K562 (cell line): ENCODE results near the gene TDRD10. TPM values are rescaled to one million over a fixed set of nuclear protein-coding genes. Genes with fewer than 3 reads are reported as not detected.

Experiments used
- ATAC-seq: fragments of 200-7000 bp; cut with Tn5 transposase; 3 replicates; pipeline ENCODE4 v1.9.1; 2020; ENCODE audit warnings: moderate library complexity
- BruUV-seq: library from RNA; stranded (reverse); fragments of 400-500 nt; replicated peaks from 2 replicates; lab custom pipeline; 2021; lab: Mats Ljungman, UMichigan
- CTCF ChIA-PET: fragments of 300-600 bp; formaldehyde crosslinking; extraction: SDS; loops from one replicate; lab custom pipeline; 2021; ENCODE audit warnings: low intra/inter-chr PET ratio; lab: Yijun Ruan, JAX
- POLR2A ChIA-PET: fragments of 300-600, 350-650 bp; sonication (Branson Sonifier 250); formaldehyde crosslinking; extraction: SDS; loops from one replicate; lab custom pipeline; 2021; ENCODE audit warnings: antibody characterized with exemption, inconsistent platforms; lab: Yijun Ruan, JAX
- DNase-seq, 4 experiments: peaks; one replicate each; pipeline versions ENCODE4 v3.0.0 to v3.0.0-alpha.2; 2011 to 2018; ENCODE audit warnings: low spot score in 3 of 4, mixed read lengths in 3 of 4; ENCODE audit errors: extremely low read depth in 1 of 4
- FAIRE-seq: peaks from 2 replicates; lab custom pipeline; 2011; peaks lifted over from hg19 to GRCh38; lab: Jason Lieb, UNC
- H2AFZ ChIP-seq: 2 replicates; pipeline ENCODE4 v1.6.0; 2011; ENCODE audit warnings: low read depth, low read length, control low read depth, inconsistent platforms
- H3K27ac ChIP-seq: fragments of 200-600 bp; 3 replicates; pipeline ENCODE4 v1.8.0; 2011; ENCODE audit warnings: low read depth, mild to moderate bottlenecking, control low read depth, inconsistent platforms, low read length, moderate library complexity, mixed read lengths; ENCODE audit errors: extremely low read depth
- H3K27me3 ChIP-seq, 2 experiments: fragments of 300-600 bp in 1 of 2; 2 replicates in 1 of 2; 3 replicates in 1 of 2; pipeline versions ENCODE4 v1.6.0 to v1.8.0; 2011; ENCODE audit warnings: inconsistent platforms in 2 of 2, low read length in 2 of 2, mild to moderate bottlenecking in 1 of 2, mixed read lengths in 1 of 2, moderate library complexity in 1 of 2; ENCODE audit not compliant: control insufficient read depth in 2 of 2, insufficient read depth in 2 of 2
- H3K36me3 ChIP-seq: fragments of 300-600 bp; 3 replicates; pipeline ENCODE4 v1.8.0; 2011; ENCODE audit warnings: mild to moderate bottlenecking, low read length, inconsistent platforms; ENCODE audit not compliant: control insufficient read depth, insufficient read depth
- H3K4me1 ChIP-seq, 2 experiments: fragments of 200-600 bp in 1 of 2; replicated peaks in 1 of 2; 2 replicates in 1 of 2; 3 replicates in 1 of 2; pipeline versions ENCODE4 v1.5.1 to v1.8.0; 2011; ENCODE audit warnings: inconsistent platforms in 2 of 2, low read length in 2 of 2, mild to moderate bottlenecking in 1 of 2, mixed read lengths in 1 of 2, moderate library complexity in 1 of 2; ENCODE audit not compliant: control insufficient read depth in 2 of 2, insufficient read depth in 2 of 2
- H3K4me2 ChIP-seq: 2 replicates; pipeline ENCODE4 v1.6.1; 2011; ENCODE audit warnings: low read length, control low read depth, inconsistent platforms, mixed read lengths; ENCODE audit not compliant: insufficient read depth
- H3K4me3 ChIP-seq: fragments of 200-600 bp; sonication (generic), shearing (Covaris generic); 2 replicates; pipeline ENCODE4 v1.5.1; 2016; ENCODE audit warnings: control low read depth, inconsistent platforms
- H3K79me2 ChIP-seq: fragments of 200-600 bp; 3 replicates; pipeline ENCODE4 v1.8.0; 2011; ENCODE audit warnings: low read length, inconsistent platforms; ENCODE audit not compliant: control insufficient read depth, insufficient read depth
- H3K9ac ChIP-seq, 2 experiments: 2 replicates each; pipeline versions ENCODE4 v1.6.0 to v1.6.1; 2011; ENCODE audit warnings: low read depth in 2 of 2, low read length in 2 of 2, control low read depth in 1 of 2, inconsistent platforms in 1 of 2, mild to moderate bottlenecking in 1 of 2, mixed read lengths in 1 of 2; ENCODE audit not compliant: insufficient read depth in 1 of 2
- H3K9me1 ChIP-seq: one replicate; pipeline ENCODE4 v1.6.0; 2011; ENCODE audit warnings: inconsistent platforms, mild to moderate bottlenecking, low read length, moderate library complexity; ENCODE audit not compliant: control insufficient read depth, insufficient read depth
- H3K9me3 ChIP-seq: replicated peaks from 2 replicates; pipeline ENCODE4 v1.5.1; 2011; ENCODE audit warnings: low read depth, low read length, inconsistent platforms; ENCODE audit not compliant: control insufficient read depth, insufficient read depth
- H4K20me1 ChIP-seq: replicated peaks from 2 replicates; pipeline ENCODE4 v1.6.1; 2011; ENCODE audit warnings: low read length, inconsistent platforms, mixed read lengths; ENCODE audit not compliant: control insufficient read depth, insufficient read depth
- ESRRA ChIP-seq: fragments of 450-650 bp; IDR thresholded peaks from 2 replicates; pipeline ENCODE4 v1.6.1; 2014; ENCODE audit warnings: low read depth, mild to moderate bottlenecking, moderate library complexity, borderline replicate concordance
- GABPB1 ChIP-seq: sonication (generic); formaldehyde crosslinking; IDR thresholded peaks from 2 replicates; pipeline ENCODE4 v1.8.0; 2022; ENCODE audit warnings: mild to moderate bottlenecking, missing genetic modification reagents
- KAT8 ChIP-seq: fragments of 450-650 bp; IDR thresholded peaks from 2 replicates; pipeline ENCODE4 v1.6.1; 2016; ENCODE audit warnings: low read depth, mild to moderate bottlenecking
- KLF6 ChIP-seq: fragments of 250-450 bp; sonication (Bioruptor Pico); IDR thresholded peaks from 2 replicates; pipeline ENCODE4 v1.4.0; 2020; ENCODE audit warnings: mild to moderate bottlenecking, moderate library complexity, borderline replicate concordance
- NR2C1 ChIP-seq, 2 experiments: fragments of 450-650 bp; IDR thresholded peaks; 2 replicates each; pipeline ENCODE4 v1.6.1; 2017; ENCODE audit warnings: mild to moderate bottlenecking in 2 of 2, antibody characterized with exemption in 1 of 2, inconsistent platforms in 1 of 2, missing compliant biosample characterization in 1 of 2, missing genetic modification characterization in 1 of 2
- NR2C2 ChIP-seq, 2 experiments: fragments of 200-800 bp in 1 of 2; sonication (Bioruptor generic) in 1 of 2; sonication (generic) in 1 of 2; formaldehyde crosslinking in 1 of 2; IDR thresholded peaks; 2 replicates each; pipeline versions ENCODE4 v1.6.1 to v1.8.0; 2016 to 2022; ENCODE audit warnings: mild to moderate bottlenecking in 1 of 2, missing compliant biosample characterization in 1 of 2, missing genetic modification characterization in 1 of 2, missing genetic modification reagents in 1 of 2
- NR2F6 ChIP-seq: fragments of 450-650 bp; formaldehyde crosslinking; IDR thresholded peaks from 2 replicates; pipeline ENCODE4 v1.4.0; 2020; ENCODE audit warnings: mild to moderate bottlenecking
- PHB ChIP-seq: fragments of 250-450 bp; sonication (Bioruptor Pico); IDR thresholded peaks from 2 replicates; pipeline ENCODE4 v1.5.0; 2021
- PTBP1 ChIP-seq: fragments of 200-400 bp; formaldehyde crosslinking; IDR thresholded peaks from 2 replicates; pipeline ENCODE4 v1.6.1; 2017; ENCODE audit warnings: low read depth, low read length
- SETDB1 ChIP-seq: IDR thresholded peaks from one replicate; pipeline ENCODE4 v1.6.1; 2012; ENCODE audit warnings: low read length, control low read depth, inconsistent platforms
- SNRNP70 ChIP-seq: fragments of 200-400 bp; formaldehyde crosslinking; optimal IDR thresholded peaks from 2 replicates; pipeline ENCODE3; 2017; ENCODE audit warnings: low read depth, low read length
- SOX6 ChIP-seq: fragments of 450-650 bp; IDR thresholded peaks from 2 replicates; pipeline ENCODE4 v1.6.1; 2014; ENCODE audit warnings: mild to moderate bottlenecking
- ZNF57 ChIP-seq: fragments of 450-650 bp; formaldehyde crosslinking; IDR thresholded peaks from 2 replicates; pipeline ENCODE4 v1.4.0; 2020; ENCODE audit warnings: mild to moderate bottlenecking, moderate library complexity
- WGBS: fragments of 100-300 bp; shearing (Covaris generic); methylation state at CpG from one replicate; pipeline ENCODE4 v1.1.6; 2016; ENCODE audit warnings: low coverage, mixed read lengths; ENCODE audit not compliant: insufficient coverage; ENCODE audit errors: missing lambda C conversion rate; 5-methylcytosine and 5-hydroxymethylcytosine counted together
- in situ Hi-C: fragments of 300-500 bp; cut with MboI; formaldehyde crosslinking; loops from 4 replicates; pipeline ENCODE4 v1.15.0; 2018; ENCODE audit warnings: inconsistent platforms, mixed read lengths
- intact Hi-C: fragments of 100-400 bp; cut with micrococcal nuclease; formaldehyde crosslinking; loops from 2 replicates; pipeline ENCODE4 v1.14.2; 2022
- polyA plus RNA-seq, 8 experiments: library from polyadenylated mRNA; depleted of rRNA in 4 of 8; stranded (reverse) in 5 of 8; unstranded in 3 of 8; fragments of >200 nt; fragmentation: Nextera tagmentation in 2 of 8; fragmentation: Illumina TruSeq in 1 of 8; extraction: Ambion mirVana in 2 of 8; extraction: Trizol in 1 of 8; gene quantifications; 2 replicates each; pipeline versions ENCODE4 v1.2.1 to v1.2.3, GENCODE V29; 2011 to 2014; ENCODE audit warnings: inconsistent platforms in 1 of 8, missing spikeins in 1 of 8
- total RNA-seq, 7 experiments: library from RNA; depleted of rRNA in 6 of 7; stranded (reverse); fragments of >200 nt in 6 of 7; fragmentation: Illumina TruSeq in 2 of 7; extraction: Trizol in 2 of 7; gene quantifications; 2 replicates each; pipeline versions ENCODE4 v1.2.1 to v1.2.3, GENCODE V29; 2011 to 2021; ENCODE audit warnings: low replicate concordance in 1 of 7
- TF ChIP-seq, protein P1 (sequence below): sonication (generic); formaldehyde crosslinking; IDR thresholded peaks from 2 replicates; pipeline ENCODE4 v1.8.0; 2022; ENCODE audit warnings: missing genetic modification reagents, mild to moderate bottlenecking, moderate library complexity, borderline replicate concordance
- TF ChIP-seq, protein P2 (sequence below): fragments of 250-450 bp; sonication (Bioruptor Pico); IDR thresholded peaks from 2 replicates; pipeline ENCODE4 v1.8.0; 2022; ENCODE audit warnings: moderate library complexity, mild to moderate bottlenecking, inconsistent platforms
- TF ChIP-seq, protein P3 (sequence below): sonication (generic); formaldehyde crosslinking; IDR thresholded peaks from 2 replicates; pipeline ENCODE4 v1.8.0; 2022; ENCODE audit warnings: mild to moderate bottlenecking, missing genetic modification reagents
- TF ChIP-seq, protein P4 (sequence below): fragments of 450-650 bp; IDR thresholded peaks from 2 replicates; pipeline ENCODE4 v1.6.1; 2016; ENCODE audit warnings: mild to moderate bottlenecking

The TDRD10 gene
- total and polyA plus RNA-seq, 9 of the 15 experiments (the other 6 are each of a cell fraction or from before 2014, with no cell fraction given): not detected

DNA sequence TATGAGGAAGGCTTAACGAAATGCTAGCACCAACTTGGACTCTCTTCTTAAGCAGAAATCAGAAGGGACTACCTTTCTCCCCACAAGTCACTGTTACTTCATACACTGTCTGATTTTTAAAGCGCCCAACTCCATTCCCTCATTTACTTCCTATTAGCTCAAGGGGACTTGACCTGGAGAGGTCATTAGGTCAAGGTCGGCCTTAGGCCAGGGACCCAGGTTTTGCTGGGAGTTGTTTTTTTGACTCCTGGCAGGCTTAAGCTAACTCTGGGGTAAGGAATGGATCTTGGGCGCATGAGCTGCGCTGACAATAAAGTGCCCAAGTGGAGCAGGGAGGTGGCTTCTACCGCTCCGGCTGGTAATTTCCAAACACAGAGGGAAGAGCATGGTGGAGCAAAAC is 89.2 kb downstream of the TDRD10 start:
- H3K4me1 ChIP-seq: peaks cover 0 to 10% of the 10 kb centered on the region in 2 experiments; a peak in 3 of 5 replicates
- H3K36me3 ChIP-seq: peaks cover 95% of the 10 kb centered on the region
- H4K20me1 ChIP-seq: no peaks in the 10 kb centered on the region
- no peak overlapping the region for H3K4me2 ChIP-seq
- H3K9ac ChIP-seq: no peak overlapping the region
- FAIRE-seq: no peak
- in situ Hi-C loops: no loop called here
- POLR2A ChIA-PET: interaction anchor here (1.0 to 1.4 kb wide), 3 partner anchors 13 to 16 kb away, joined by 3 to 6 read pairs (median 5); no protein-coding TSS in a partner anchor
- no peaks in the 10 kb centered on the region for H3K9me3 ChIP-seq
- no peak overlapping the region for H2AFZ ChIP-seq
- H3K27me3 ChIP-seq: no peaks in the 10 kb centered on the region
- ATAC-seq: no peak
- H3K27ac ChIP-seq: no peak overlapping the region
- WGBS: 89% methylated on average over 7 of the region's 7 CpGs
- no peak overlapping the region for H3K4me3 ChIP-seq
- peaks cover 2% of the 10 kb centered on the region for H3K9me1 ChIP-seq
- H3K79me2 ChIP-seq: 0 out of 3 replicates have a peak, but pooled peaks cover 2% of the 10 kb centered on the region
- intact Hi-C loops: no loop called here
- BruUV-seq: no TSS peak
- DNase-seq: no peak
- CTCF ChIA-PET: no interaction called here
- TF ChIP-seq, protein P1, sequence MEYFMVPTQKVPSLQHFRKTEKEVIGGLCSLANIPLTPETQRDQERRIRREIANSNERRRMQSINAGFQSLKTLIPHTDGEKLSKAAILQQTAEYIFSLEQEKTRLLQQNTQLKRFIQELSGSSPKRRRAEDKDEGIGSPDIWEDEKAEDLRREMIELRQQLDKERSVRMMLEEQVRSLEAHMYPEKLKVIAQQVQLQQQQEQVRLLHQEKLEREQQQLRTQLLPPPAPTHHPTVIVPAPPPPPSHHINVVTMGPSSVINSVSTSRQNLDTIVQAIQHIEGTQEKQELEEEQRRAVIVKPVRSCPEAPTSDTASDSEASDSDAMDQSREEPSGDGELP (CRISPR knock-in tag): no peak
- no peak for TF ChIP-seq SETDB1
- TF ChIP-seq SOX6: 0 out of 2 replicates have a peak, but pooled peaks have one; percentile 1
- TF ChIP-seq, protein P2, sequence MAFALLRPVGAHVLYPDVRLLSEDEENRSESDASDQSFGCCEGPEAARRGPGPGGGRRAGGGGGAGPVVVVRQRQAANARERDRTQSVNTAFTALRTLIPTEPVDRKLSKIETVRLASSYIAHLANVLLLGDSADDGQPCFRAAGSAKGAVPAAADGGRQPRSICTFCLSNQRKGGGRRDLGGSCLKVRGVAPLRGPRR (CRISPR knock-in tag): no peak
- no peak for TF ChIP-seq NR2F6
- TF ChIP-seq KLF6 (CRISPR knock-in tag): no peak
- no peak for TF ChIP-seq NR2C1 (IDR thresholded peaks at IDR 0.05)
- peak; percentile 42; the same call in 1 of the 2 replicates for TF ChIP-seq NR2C1 (tag; IDR thresholded peaks at IDR 0.05)
- no peak for TF ChIP-seq PHB (CRISPR knock-in tag)
- TF ChIP-seq, protein P3, sequence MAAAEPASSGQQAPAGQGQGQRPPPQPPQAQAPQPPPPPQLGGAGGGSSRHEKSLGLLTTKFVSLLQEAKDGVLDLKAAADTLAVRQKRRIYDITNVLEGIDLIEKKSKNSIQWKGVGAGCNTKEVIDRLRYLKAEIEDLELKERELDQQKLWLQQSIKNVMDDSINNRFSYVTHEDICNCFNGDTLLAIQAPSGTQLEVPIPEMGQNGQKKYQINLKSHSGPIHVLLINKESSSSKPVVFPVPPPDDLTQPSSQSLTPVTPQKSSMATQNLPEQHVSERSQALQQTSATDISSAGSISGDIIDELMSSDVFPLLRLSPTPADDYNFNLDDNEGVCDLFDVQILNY: no peak
- TF ChIP-seq ZNF57: no peak
- peak; percentile 96 for TF ChIP-seq ESRRA
- no peak for TF ChIP-seq NR2C2 (CRISPR knock-in tag; IDR thresholded peaks at IDR 0.05)
- no peak for TF ChIP-seq NR2C2 (tag; IDR thresholded peaks at IDR 0.05)
- no peak for TF ChIP-seq GABPB1
- no peak for TF ChIP-seq SNRNP70
- TF ChIP-seq, protein P4, sequence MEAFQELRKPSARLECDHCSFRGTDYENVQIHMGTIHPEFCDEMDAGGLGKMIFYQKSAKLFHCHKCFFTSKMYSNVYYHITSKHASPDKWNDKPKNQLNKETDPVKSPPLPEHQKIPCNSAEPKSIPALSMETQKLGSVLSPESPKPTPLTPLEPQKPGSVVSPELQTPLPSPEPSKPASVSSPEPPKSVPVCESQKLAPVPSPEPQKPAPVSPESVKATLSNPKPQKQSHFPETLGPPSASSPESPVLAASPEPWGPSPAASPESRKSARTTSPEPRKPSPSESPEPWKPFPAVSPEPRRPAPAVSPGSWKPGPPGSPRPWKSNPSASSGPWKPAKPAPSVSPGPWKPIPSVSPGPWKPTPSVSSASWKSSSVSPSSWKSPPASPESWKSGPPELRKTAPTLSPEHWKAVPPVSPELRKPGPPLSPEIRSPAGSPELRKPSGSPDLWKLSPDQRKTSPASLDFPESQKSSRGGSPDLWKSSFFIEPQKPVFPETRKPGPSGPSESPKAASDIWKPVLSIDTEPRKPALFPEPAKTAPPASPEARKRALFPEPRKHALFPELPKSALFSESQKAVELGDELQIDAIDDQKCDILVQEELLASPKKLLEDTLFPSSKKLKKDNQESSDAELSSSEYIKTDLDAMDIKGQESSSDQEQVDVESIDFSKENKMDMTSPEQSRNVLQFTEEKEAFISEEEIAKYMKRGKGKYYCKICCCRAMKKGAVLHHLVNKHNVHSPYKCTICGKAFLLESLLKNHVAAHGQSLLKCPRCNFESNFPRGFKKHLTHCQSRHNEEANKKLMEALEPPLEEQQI: no peak
- no peak for TF ChIP-seq PTBP1
- TF ChIP-seq KAT8: no peak
